HepG2 (cell line): ENCODE results near the gene KHK. TPM values are rescaled to one million over a fixed set of nuclear protein-coding genes. Genes with fewer than 3 reads are reported as not detected.

ENCODE experiments used
- ATM ChIP-seq: fragments of 450-650 bp; IDR thresholded peaks from 2 replicates; pipeline ENCODE4 v1.7.1; 2017; ENCODE audit warnings: mild to moderate bottlenecking, borderline replicate concordance
- DMAP1 ChIP-seq: IDR thresholded peaks from 2 replicates; pipeline ENCODE4 v1.6.1; 2016
- ELF4 ChIP-seq: sonication (generic); formaldehyde crosslinking; IDR thresholded peaks from 2 replicates; pipeline ENCODE4 v1.5.0; 2020; ENCODE audit warnings: missing genetic modification reagents, mild to moderate bottlenecking, moderate library complexity, borderline replicate concordance
- HCFC1 ChIP-seq: fragments of 150-350 bp; IDR thresholded peaks from 2 replicates; pipeline ENCODE4 v1.6.1; 2014; ENCODE audit warnings: low read depth, low read length
- KLF12 ChIP-seq: sonication (generic); formaldehyde crosslinking; IDR thresholded peaks from 2 replicates; pipeline ENCODE4 v1.4.0; 2020; ENCODE audit warnings: missing genetic modification reagents, borderline replicate concordance
- KMT2B ChIP-seq: IDR thresholded peaks from 2 replicates; pipeline ENCODE4 v1.6.1; 2016; ENCODE audit warnings: missing genetic modification reagents, missing compliant biosample characterization
- MTF1 ChIP-seq: sonication (generic); formaldehyde crosslinking; IDR thresholded peaks from 2 replicates; pipeline ENCODE4 v1.5.0; 2020; ENCODE audit warnings: missing genetic modification reagents
- NCOR1 ChIP-seq: fragments of 200-600 bp; sonication (generic); IDR thresholded peaks from 2 replicates; pipeline ENCODE4 v1.7.0; 2017; ENCODE audit warnings: antibody characterized with exemption, low read length, borderline replicate concordance
- NFE2 ChIP-seq: sonication (generic); formaldehyde crosslinking; IDR thresholded peaks from 2 replicates; pipeline ENCODE4 v1.4.0; 2020; ENCODE audit warnings: missing genetic modification reagents
- PCBP2 ChIP-seq: fragments of 200-400 bp; formaldehyde crosslinking; optimal IDR thresholded peaks from 2 replicates; pipeline ENCODE3; 2018; ENCODE audit warnings: low read length, low read depth; ENCODE audit not compliant: poor library complexity, severe bottlenecking
- SRF ChIP-seq: IDR thresholded peaks from 2 replicates; pipeline ENCODE4 v1.6.1; 2011; ENCODE audit warnings: mild to moderate bottlenecking, low read depth, low read length, moderate library complexity
- WIZ ChIP-seq: sonication (generic); formaldehyde crosslinking; IDR thresholded peaks from 2 replicates; pipeline ENCODE4 v1.5.1; 2020; ENCODE audit warnings: mild to moderate bottlenecking, missing genetic modification reagents
- ZNF350 ChIP-seq: sonication (generic); formaldehyde crosslinking; IDR thresholded peaks from 2 replicates; pipeline ENCODE4 v1.4.0; 2020; ENCODE audit warnings: mild to moderate bottlenecking, low read depth, missing genetic modification reagents, borderline replicate concordance
- polyA plus RNA-seq, 8 experiments: library from polyadenylated mRNA; depleted of rRNA in 3 of 8; stranded (reverse) in 7 of 8; unstranded in 1 of 8; fragments of >200 nt; fragmentation: Illumina TruSeq in 4 of 8; extraction: Trizol in 4 of 8; gene quantifications; 2 replicates each; pipeline versions ENCODE4 v1.2.1 to v1.2.3, GENCODE V29; 2011 to 2016; ENCODE audit warnings: low read depth in 4 of 8, missing spikeins in 1 of 8, mixed read lengths in 1 of 8; ENCODE audit not compliant: insufficient read depth in 1 of 8
- total RNA-seq, 5 experiments: library from RNA; depleted of rRNA; stranded (reverse); fragments of >200 nt; fragmentation: Illumina TruSeq; extraction: Trizol; gene quantifications; 2 replicates each; pipeline ENCODE4 v1.2.3, GENCODE V29; 2016; ENCODE audit warnings: low read depth in 1 of 5
- TF ChIP-seq, protein P1 (sequence below): sonication (generic); formaldehyde crosslinking; IDR thresholded peaks from 2 replicates; pipeline ENCODE4 v1.4.0; 2020; ENCODE audit warnings: missing genetic modification reagents, borderline replicate concordance
- TF ChIP-seq, protein P2 (sequence below): sonication (generic); formaldehyde crosslinking; IDR thresholded peaks from 2 replicates; pipeline ENCODE4 v1.8.0; 2022; ENCODE audit warnings: mild to moderate bottlenecking, missing genetic modification reagents, moderate library complexity
- TF ChIP-seq, protein P3 (sequence below): sonication (generic); formaldehyde crosslinking; conservative IDR thresholded peaks from 2 replicates; pipeline ENCODE4 v1.8.1; 2023; ENCODE audit warnings: missing genetic modification reagents

KHK gene
- total and polyA plus RNA-seq, 2 of the 13 experiments (the other 11 are each of a cell fraction or from before 2014, with no cell fraction given), result 40.9 to 99.2 TPM

DNA sequence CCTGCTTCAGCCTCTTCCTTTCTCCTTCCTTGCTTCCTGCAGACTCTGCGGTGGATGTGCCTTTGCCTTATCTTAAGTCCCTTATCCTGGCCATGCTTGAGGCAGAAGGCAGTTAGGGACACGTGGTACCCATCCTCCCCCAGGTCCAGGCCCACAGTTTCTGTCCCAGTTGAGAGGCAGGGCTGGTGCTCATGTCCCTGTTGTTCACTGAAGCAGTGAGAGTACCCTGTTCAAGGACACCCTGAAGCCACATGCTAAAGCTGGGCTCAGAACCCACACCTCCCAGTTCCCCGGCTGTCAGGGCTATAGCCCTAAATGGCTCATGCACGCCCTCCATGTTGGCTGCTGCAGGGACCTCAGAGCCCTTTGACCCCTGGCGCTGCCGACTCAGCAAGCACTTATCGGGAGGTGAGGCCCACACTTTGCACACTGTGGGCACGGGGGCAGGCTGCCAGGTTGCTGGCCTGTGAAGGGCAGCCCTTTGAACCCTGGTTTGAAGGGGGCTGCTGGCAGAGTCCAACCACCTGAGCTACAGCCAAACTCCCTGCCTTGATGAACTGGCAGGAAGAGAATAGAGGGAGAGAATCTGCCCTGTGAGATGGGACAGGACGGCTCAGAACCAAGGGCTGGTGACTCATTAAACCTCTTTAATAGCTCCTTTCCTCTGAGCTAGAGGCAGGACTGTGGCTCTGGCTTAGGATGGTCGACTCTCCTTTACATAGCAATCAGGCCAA is 6.3 kb downstream of the KHK start (continued):
- TF ChIP-seq, protein P1, sequence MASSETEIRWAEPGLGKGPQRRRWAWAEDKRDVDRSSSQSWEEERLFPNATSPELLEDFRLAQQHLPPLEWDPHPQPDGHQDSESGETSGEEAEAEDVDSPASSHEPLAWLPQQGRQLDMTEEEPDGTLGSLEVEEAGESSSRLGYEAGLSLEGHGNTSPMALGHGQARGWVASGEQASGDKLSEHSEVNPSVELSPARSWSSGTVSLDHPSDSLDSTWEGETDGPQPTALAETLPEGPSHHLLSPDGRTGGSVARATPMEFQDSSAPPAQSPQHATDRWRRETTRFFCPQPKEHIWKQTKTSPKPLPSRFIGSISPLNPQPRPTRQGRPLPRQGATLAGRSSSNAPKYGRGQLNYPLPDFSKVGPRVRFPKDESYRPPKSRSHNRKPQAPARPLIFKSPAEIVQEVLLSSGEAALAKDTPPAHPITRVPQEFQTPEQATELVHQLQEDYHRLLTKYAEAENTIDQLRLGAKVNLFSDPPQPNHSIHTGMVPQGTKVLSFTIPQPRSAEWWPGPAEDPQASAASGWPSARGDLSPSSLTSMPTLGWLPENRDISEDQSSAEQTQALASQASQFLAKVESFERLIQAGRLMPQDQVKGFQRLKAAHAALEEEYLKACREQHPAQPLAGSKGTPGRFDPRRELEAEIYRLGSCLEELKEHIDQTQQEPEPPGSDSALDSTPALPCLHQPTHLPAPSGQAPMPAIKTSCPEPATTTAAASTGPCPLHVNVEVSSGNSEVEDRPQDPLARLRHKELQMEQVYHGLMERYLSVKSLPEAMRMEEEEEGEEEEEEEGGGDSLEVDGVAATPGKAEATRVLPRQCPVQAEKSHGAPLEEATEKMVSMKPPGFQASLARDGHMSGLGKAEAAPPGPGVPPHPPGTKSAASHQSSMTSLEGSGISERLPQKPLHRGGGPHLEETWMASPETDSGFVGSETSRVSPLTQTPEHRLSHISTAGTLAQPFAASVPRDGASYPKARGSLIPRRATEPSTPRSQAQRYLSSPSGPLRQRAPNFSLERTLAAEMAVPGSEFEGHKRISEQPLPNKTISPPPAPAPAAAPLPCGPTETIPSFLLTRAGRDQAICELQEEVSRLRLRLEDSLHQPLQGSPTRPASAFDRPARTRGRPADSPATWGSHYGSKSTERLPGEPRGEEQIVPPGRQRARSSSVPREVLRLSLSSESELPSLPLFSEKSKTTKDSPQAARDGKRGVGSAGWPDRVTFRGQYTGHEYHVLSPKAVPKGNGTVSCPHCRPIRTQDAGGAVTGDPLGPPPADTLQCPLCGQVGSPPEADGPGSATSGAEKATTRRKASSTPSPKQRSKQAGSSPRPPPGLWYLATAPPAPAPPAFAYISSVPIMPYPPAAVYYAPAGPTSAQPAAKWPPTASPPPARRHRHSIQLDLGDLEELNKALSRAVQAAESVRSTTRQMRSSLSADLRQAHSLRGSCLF (CRISPR knock-in tag), result no peak
- TF ChIP-seq MTF1 (no peak), NFE2 (no peak), ELF4 (CRISPR knock-in tag) (no peak), ZNF350 (CRISPR knock-in tag) (peak; percentile 59; the same call in 1 of the 2 replicates), PCBP2 (no peak), WIZ (CRISPR knock-in tag) (no peak; the same call in 1 of the 2 replicates), KLF12 (peak; percentile 41; the same call in 1 of the 2 replicates), NCOR1 (peak; percentile 59; the same call in 1 of the 2 replicates), KMT2B (CRISPR knock-in tag) (no peak), ATM (no peak), SRF (peak; percentile 70), DMAP1 (CRISPR knock-in tag) (peak; percentile 91), HCFC1 (no peak)
- TF ChIP-seq, protein P2, sequence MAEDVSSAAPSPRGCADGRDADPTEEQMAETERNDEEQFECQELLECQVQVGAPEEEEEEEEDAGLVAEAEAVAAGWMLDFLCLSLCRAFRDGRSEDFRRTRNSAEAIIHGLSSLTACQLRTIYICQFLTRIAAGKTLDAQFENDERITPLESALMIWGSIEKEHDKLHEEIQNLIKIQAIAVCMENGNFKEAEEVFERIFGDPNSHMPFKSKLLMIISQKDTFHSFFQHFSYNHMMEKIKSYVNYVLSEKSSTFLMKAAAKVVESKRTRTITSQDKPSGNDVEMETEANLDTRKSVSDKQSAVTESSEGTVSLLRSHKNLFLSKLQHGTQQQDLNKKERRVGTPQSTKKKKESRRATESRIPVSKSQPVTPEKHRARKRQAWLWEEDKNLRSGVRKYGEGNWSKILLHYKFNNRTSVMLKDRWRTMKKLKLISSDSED, result no peak
- TF ChIP-seq, protein P3, sequence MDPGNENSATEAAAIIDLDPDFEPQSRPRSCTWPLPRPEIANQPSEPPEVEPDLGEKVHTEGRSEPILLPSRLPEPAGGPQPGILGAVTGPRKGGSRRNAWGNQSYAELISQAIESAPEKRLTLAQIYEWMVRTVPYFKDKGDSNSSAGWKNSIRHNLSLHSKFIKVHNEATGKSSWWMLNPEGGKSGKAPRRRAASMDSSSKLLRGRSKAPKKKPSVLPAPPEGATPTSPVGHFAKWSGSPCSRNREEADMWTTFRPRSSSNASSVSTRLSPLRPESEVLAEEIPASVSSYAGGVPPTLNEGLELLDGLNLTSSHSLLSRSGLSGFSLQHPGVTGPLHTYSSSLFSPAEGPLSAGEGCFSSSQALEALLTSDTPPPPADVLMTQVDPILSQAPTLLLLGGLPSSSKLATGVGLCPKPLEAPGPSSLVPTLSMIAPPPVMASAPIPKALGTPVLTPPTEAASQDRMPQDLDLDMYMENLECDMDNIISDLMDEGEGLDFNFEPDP, result no peak
